Hematopoietic multipotent progenitor cell (in vitro differentiated cells): ENCODE measurements around the gene TUBB2B. TPM values are rescaled to one million over a fixed set of nuclear protein-coding genes. Genes with fewer than 3 reads are reported as not detected.

Experiments used
- DNase-seq, 3 donors: peaks; one replicate each; pipeline ENCODE4 v3.0.0-alpha.2; 2011 to 2015; ENCODE audit warnings: low read depth in 2 of 3, low spot score in 2 of 3
- total RNA-seq: library from RNA; depleted of rRNA; stranded (reverse); fragments of >200 nt; gene quantifications from one replicate; pipeline ENCODE4 v1.2.3, GENCODE V29; 2012

Gene TUBB2B
- total RNA-seq = 0.54 TPM

GRCh38 chr6:3227363-3228045, at the start of gene TUBB2B:
TSS of gene TUBB2B (minus strand) at chr6:3227653. CDS start at chr6:3227543, 110 bp downstream.
- no peak for DNase-seq

GRCh38 chr6:3277251-3277650, 49.8 kb upstream of the TUBB2B start:
- DNase-seq = no peak

- DNase-seq = no peak
Observed at GRCh38 chr6:3276174-3277167, 49.0 kb upstream of the TUBB2B start.

DNA sequence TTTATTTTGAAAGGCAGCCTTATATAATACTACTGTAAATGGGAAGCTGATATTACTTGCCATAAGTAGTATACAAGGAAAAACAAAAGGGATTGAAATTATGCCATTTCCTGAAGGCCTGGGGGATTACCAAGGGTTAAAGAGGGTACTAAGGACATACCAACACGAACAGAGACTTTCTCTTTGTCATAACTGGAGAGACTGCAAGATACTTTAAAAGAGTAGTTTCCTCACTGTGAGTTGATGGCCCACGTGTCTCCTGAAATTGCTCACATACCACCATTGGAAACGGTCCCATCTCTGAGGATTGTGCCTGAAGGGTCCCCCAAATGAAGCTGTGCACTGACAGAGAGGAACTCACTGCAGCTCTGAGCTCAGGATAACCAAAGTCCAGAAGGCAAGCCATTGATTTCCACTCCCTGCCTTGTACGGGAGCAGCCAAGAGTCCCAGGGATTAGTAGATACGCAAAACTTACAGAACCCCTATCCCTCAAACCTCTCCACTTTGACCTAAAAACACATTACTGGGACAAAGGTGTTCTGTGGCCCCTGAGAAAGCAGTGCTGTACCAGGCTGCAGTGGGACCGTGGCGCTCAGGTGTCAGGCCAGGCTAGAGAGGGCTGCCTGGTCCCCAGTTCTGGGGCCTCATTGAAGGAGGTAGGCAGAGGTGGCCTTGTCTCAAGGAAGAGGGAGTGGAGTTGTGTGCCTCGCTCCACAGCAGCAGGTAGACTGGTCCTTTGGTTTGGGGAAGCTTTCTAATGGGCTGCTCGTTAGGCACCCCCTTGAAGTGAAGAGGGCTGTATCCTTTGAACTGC, 46.5 kb upstream of the TUBB2B start:
- no peak for DNase-seq

DNA sequence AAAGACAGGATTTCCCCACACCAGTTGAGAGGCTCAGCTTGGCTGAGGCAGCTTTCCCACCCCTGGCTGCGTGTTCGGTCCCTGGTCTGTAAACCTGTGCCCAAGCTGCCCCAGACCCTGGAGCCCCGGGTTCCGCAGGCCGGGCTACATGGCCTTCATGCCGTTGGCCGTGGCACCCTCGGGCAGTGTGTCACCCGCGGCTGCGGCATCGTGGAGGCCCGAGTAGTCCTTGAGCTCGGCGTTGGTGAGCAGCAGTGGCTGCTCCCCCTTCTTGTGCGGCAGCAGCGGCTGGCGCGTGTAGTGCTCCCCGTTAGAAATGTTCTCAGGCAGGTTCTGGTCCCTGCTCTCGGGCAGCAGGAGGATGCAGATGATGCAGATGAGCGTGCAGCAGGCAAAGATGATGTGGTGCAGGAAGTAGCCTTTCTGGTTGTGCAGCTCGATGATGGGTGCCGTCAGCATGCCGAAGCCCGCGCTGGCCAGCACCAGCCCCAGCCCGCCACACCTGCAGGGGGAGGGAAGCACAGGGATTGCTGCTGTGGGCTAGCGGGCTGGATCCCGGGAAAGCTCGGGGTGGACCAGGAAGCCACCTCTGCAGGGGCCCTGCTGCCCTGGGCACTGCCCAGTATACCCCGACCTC, 45.6 kb upstream of the TUBB2B start:
- no peak for DNase-seq

DNA sequence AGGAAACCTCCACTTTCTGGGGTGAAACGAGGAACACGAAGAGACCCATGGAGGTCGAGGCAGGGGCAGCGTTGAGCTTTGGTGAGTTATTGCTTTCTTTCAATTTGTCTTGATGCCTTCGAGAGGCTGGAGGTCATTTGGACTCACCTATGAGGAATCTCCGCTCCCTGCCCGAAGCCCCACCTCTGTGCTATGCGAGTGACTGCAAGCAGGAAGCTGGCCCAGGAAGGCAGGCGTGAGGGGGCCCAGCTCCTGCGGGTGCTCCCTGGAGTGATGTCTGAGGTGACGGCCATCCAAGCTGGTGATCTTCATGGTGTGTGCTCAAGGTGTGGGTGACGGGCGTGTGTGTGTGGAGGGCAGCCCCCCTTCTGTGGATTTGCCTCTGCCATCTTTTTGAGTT, 44.3 kb upstream of the TUBB2B start:
- no peak for DNase-seq

GRCh38 chr6:3270258-3270657, 42.8 kb upstream of the TUBB2B start:
- DNase-seq = no peak

DNA sequence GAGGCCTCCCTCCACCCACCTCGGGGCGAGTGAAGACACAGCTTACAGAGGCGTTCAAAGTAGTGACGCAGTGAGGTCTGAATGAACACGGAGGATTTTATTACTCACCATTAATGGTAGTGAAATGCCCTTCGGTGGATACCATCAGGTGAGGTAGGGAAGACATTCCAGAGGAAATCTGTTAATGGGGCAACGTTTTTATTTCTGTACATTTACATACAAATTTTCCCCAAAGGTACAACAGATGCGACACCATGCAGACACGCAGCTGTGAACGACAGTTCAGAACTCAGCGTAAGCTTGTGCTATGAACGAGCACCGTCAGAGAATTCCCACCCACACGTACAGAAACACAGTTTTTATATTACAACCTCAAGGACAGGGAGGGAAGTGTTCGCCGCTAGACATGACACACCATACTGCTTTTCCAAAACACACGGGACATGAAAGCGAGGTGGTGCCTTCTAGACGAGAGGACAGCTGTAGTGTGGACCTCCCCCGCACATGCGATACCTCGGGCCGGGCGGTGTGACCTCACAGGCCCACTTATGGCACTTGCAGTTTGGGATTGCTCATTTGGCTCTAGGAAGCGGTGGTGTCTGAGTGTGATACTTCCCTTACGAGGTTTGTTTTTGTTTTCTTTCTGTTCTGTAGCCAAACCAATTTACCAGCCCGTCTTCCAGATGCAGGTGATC, 42.0 kb upstream of the TUBB2B start:
- no peak for DNase-seq

- DNase-seq = no peak
Observed at GRCh38 chr6:3268680-3269079, 41.2 kb upstream of the TUBB2B start.

DNA sequence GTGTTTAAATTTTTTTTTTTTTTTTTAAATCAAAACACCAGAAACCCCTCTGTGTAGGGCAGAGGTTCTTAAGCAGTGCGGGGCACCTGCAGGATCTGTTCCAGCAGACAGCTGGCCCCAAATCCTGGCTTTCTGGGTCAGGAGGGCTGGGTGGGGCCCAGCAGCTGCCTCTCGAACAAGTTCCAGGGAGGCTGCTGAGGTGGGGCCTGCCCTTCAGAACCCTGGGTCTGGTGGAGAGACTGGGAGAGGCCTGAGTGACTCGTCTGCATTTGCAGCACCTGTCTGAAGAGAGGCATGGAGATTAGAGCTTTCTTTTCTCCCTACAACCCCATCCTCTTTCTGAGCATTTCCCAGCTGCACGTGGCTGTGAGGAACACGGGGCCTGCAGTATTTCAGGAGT, 39.7 kb upstream of the TUBB2B start:
- no peak for DNase-seq

- DNase-seq = no peak
Observed at GRCh38 chr6:3266170-3266569, 38.7 kb upstream of the TUBB2B start.

DNA sequence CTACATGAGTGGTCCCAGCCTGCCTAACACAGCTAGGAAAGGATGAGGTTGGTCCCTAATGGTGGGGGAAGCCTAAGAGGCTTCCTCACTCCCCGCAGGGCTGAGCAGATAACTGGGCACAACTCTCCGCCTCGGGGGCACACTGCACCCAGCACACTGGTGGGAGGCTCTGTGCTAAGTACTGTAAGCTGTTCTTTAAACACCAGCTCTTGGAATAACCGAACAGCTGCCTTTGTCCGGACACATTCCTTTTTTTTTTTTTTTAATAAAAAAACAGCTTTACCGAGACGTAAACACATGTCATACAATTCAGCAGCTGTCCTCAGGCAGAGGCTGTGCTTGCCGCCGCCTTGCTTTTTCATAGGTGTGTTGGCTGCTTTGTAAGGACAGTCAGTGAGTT, 38.2 kb upstream of the TUBB2B start:
- DNase-seq = no peak

DNA sequence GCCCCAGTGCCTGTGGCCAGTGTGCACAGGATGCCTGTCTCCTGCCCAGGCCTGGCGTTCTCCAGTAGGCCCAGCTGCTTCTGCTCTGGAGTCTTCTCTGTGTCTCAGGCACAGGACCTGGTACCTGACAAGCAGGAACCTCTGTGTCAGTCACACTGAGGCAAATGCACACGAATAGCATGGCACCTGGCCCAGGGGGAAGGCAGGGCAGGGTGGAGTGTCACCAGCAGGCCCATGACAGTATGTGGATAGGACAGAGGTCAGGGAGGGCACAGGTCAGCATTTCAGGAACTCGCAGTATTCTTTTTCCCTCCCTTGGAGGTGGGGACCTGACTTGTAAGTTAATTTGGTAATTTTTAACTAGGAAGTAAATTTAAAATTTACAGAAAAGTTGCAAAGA, 36.9 kb upstream of the TUBB2B start:
- DNase-seq = no peak

DNA sequence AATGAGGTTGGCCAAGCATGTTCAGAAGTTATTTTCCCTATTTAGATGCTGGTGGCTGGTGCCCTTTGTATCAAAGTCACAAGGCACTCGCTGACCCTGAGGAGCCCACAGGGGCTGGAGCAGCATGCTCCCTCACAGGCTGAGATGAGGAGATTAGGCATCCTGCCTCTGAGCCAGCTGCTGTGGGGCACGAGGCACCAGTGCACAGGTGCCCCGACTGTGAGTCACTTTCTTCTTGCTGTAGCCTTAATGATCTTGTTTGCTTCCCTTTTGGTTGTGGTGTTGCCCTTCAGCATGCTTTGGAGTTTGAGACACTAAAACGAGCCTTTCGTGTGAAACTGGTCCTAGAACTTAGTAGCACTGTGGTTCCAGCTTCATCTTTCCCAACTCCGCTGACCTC, 35.6 kb upstream of the TUBB2B start:
- DNase-seq = no peak

DNA sequence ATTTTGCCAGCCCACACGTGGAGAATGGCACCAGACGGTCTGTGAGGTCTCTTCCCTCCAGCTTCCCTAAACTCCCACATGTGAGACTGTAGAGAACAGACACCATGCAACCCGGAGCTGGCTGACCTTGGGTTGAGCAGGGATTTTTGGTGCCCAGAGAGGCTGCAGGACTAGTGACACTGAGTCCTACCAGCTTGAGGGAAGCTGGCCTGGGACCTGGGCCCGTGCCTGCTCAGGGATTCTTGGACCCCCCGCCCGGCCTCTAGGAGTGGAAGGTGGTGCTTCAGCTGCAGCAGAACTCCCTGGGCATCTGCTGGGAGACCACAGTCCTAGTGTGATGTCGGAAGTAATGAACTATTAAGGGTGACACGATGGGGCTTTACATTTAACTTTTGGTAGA, 34.5 kb upstream of the TUBB2B start:
- no peak for DNase-seq

DNA sequence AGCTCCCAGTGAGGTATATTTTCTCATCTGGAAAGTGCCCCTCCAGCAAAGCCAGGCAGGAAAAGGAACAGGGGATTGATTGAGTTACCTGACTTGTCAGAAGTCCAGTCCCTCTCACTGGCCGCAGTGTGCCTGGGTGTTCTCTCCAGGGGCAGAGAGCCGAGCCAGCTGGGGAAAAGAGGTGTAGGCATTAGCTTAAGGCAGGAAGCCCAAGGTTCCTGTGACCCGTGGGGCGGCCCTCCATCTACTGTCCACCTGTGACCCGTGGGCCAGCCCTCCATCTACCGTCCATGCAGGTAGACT, 34.0 kb upstream of the TUBB2B start:
- DNase-seq = no peak

DNA sequence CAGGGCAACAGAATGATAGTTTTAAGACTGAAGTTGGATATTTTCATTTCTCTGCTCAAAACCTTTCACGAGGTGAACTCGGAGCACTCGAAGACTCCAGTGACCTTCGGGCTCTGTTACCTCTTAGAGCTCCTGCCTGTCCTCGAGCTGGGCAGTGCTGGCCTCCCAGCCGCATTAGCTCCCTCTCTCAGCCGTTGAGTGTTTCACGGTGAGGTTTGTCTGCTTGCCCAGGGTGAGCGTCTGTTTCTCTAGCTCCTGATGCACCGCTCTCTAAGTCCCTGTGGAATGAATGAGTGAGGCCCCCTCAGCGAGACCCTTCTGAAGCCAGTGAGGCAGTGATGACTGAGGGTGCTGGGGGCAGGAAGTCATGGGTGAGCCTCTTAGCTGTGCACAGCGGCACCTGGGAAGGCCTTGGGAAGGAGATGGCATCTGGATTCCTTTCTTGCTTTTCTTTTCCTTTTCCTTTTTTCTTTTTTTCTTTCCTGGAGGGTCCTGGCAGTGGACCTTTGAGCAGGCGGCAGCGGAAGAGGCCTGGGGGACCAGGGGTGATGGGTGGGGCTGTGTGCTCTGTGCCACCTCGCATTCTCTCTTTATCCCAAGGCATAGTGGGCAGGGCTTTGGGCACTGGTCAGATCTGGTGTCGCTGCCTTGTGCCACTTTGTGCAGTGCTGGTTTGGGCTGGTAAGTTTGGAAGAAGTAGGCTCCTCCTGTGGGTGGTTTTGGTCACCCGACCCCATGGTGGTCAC, 33.5 kb upstream of the TUBB2B start:
- no peak for DNase-seq

DNA sequence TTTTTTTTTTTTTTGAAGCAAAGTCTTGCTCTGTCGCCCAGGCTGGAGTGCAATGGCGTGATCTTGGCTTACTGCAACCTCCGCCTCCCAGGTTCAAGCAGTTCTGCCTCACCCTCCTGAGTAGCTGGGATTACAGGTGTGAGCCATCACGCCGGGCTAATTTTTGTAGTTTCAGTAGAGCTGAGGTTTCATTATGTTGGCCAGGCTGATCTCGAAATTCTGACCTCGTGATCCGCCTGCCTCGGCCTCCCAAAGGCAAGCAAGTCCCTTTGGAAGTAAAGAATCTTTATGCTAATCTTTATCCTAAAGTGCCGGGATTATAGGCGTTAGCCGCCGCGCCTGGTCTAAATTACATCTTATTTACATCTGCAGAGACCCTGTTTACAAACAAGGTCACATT, 32.8 kb upstream of the TUBB2B start:
- DNase-seq = no peak

- peak in 1 of 3 donors; percentile 64 for DNase-seq
Observed at GRCh38 chr6:3259491-3259958, 32.1 kb upstream of the TUBB2B start.
